GM23248 (cell line): ENCODE measurements around the gene FAM228B. TPM values are rescaled to one million over a fixed set of nuclear protein-coding genes. Genes with fewer than 3 reads are reported as not detected.

Experiments
- DNase-seq: peaks from one replicate; pipeline ENCODE4 v3.0.0-alpha.2; 2015
- H2AFZ ChIP-seq: fragments of 200-600 bp; sonication (generic); 2 replicates; pipeline ENCODE4 v1.6.1; 2016; ENCODE audit warnings: antibody characterized with exemption
- H3F3A ChIP-seq: fragments of 200-600 bp; sonication (generic); 2 replicates; pipeline ENCODE4 v1.6.1; 2016; ENCODE audit warnings: mild to moderate bottlenecking, antibody characterized with exemption, mixed run types; ENCODE audit not compliant: insufficient read depth
- H3K27ac ChIP-seq: fragments of 200-600 bp; sonication (generic); 2 replicates; pipeline ENCODE4 v1.5.1; 2016; ENCODE audit warnings: mild to moderate bottlenecking
- H3K27me3 ChIP-seq: fragments of 200-600 bp; sonication (generic); replicated peaks from 2 replicates; pipeline ENCODE4 v1.6.1; 2016; ENCODE audit warnings: mild to moderate bottlenecking; ENCODE audit not compliant: insufficient read depth
- H3K36me3 ChIP-seq: fragments of 200-600 bp; sonication (generic); 2 replicates; pipeline ENCODE4 v1.6.1; 2016; ENCODE audit warnings: low read depth, mild to moderate bottlenecking
- H3K4me1 ChIP-seq: fragments of 200-600 bp; sonication (generic); 2 replicates; pipeline ENCODE4 v1.6.1; 2016; ENCODE audit warnings: mild to moderate bottlenecking; ENCODE audit not compliant: insufficient read depth
- H3K4me2 ChIP-seq: fragments of 200-600 bp; sonication (generic); one replicate; pipeline ENCODE4 v1.6.1; 2016; ENCODE audit warnings: mild to moderate bottlenecking; ENCODE audit not compliant: unreplicated experiment
- H3K4me3 ChIP-seq: fragments of 200-600 bp; sonication (generic); 2 replicates; pipeline ENCODE4 v1.5.1; 2016; ENCODE audit warnings: mild to moderate bottlenecking
- H3K79me2 ChIP-seq: fragments of 200-600 bp; sonication (generic); 2 replicates; pipeline ENCODE4 v1.6.1; 2016; ENCODE audit warnings: mild to moderate bottlenecking; ENCODE audit not compliant: insufficient read depth
- H3K9ac ChIP-seq: fragments of 200-600 bp; sonication (generic); 2 replicates; pipeline ENCODE4 v1.6.1; 2016; ENCODE audit warnings: mild to moderate bottlenecking
- H3K9me2 ChIP-seq: fragments of 200-600 bp; sonication (generic); 2 replicates; pipeline ENCODE4 v1.6.1; 2016; ENCODE audit warnings: mixed run types, mild to moderate bottlenecking, moderate library complexity; ENCODE audit not compliant: insufficient read depth
- H3K9me3 ChIP-seq: fragments of 200-600 bp; sonication (generic); one replicate; pipeline ENCODE4 v1.6.1; 2017; ENCODE audit warnings: low read depth
- H4K20me1 ChIP-seq: fragments of 200-600 bp; sonication (generic); 2 replicates; pipeline ENCODE4 v1.6.0; 2016; ENCODE audit not compliant: insufficient read depth
- EZH2 ChIP-seq: fragments of 200-600 bp; sonication (generic); IDR thresholded peaks from 2 replicates; pipeline ENCODE4 v1.6.1; 2018; ENCODE audit warnings: antibody characterized with exemption, mild to moderate bottlenecking; ENCODE audit not compliant: insufficient read depth, poor library complexity, severe bottlenecking
- EZH2phosphoT487 ChIP-seq: fragments of 200-600 bp; sonication (generic); IDR thresholded peaks from 2 replicates; pipeline ENCODE4 v1.6.1; 2018; ENCODE audit warnings: antibody characterized with exemption, moderate library complexity, mild to moderate bottlenecking, low read depth; ENCODE audit not compliant: insufficient read depth
- WGBS, 2 experiments: methylation state at CpG; one replicate each; pipeline ENCODE4 v1.1.6; 2015 to 2017; ENCODE audit warnings: low lambda C conversion rate in 2 of 2, low coverage in 1 of 2; ENCODE audit errors: missing lambda C conversion rate in 2 of 2; 5-methylcytosine and 5-hydroxymethylcytosine counted together
- in situ Hi-C: fragments of 300-500 bp; cut with MboI; formaldehyde crosslinking; loops from 2 replicates; pipeline ENCODE4 v1.15.0; 2020
- polyA plus RNA-seq: library from polyadenylated mRNA; unstranded; fragments of >200 nt; fragmentation: Nextera tagmentation; extraction: Ambion mirVana; gene quantifications from 2 replicates; pipeline ENCODE4 v1.2.1, GENCODE V29; 2016
- total RNA-seq: library from RNA; depleted of rRNA; stranded (reverse); fragments of >200 nt; shearing (Covaris generic); gene quantifications from 2 replicates; pipeline ENCODE4 v1.2.3, GENCODE V29; 2014

FAM228B gene
- total and polyA plus RNA-seq, 2 experiments from 2014 or later = 15.1 to 22.4 TPM

DNA sequence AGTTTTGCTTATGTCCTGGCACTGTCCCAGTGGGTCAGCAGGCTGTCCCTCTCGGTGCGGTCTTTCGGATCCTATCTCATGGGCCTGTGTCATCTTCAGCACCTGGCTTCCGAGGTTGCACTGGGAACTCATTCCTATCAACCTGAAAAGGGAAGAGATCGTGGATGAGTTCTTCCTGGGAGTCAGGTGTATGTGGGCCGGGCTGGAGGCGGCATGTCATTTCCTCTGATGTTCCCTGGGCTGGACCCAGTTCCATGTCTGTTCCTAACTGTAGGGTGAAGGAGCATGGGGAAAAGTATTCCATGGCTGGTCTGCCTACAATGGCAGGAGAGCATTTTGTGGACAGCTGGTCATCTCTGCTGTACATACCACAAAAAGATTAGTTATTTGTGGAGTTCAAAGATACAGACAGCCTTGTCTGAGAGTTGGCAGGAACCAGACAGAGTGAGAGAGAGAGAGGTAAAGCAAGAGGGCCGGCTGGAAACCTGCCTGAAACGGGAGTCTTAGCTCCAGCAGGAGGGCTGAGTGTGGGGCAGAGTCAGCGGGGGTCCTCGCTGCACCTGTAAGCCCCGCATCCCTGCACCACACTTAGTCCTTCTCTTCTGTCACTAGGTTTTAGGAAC is 76.8 kb downstream of the FAM228B start:
- whole genome bisulfite sequencing, 2 experiments = 84 to 85% methylated on average over 12 of the region's 12 CpGs
- TF ChIP-seq EZH2 = no peak
- no peak overlapping the region for H3K4me3 ChIP-seq
- no peak overlapping the region for H2AFZ ChIP-seq
- H3K9me2 ChIP-seq = no peaks in the 10 kb centered on the region
- no peak overlapping the region for H3K4me2 ChIP-seq
- no peaks in the 10 kb centered on the region for H3K79me2 ChIP-seq
- no peak overlapping the region for H3K9ac ChIP-seq
- H4K20me1 ChIP-seq = no peaks in the 10 kb centered on the region
- H3K27ac ChIP-seq = no peak overlapping the region
- in situ Hi-C loops = no loop called here
- H3K27me3 ChIP-seq = no peaks in the 10 kb centered on the region
- H3F3A ChIP-seq = no peaks in the 10 kb centered on the region
- DNase-seq = no peak
- no peaks in the 10 kb centered on the region for H3K4me1 ChIP-seq
- H3K9me3 ChIP-seq = no peaks in the 10 kb centered on the region
- no peaks in the 10 kb centered on the region for H3K36me3 ChIP-seq

DNA sequence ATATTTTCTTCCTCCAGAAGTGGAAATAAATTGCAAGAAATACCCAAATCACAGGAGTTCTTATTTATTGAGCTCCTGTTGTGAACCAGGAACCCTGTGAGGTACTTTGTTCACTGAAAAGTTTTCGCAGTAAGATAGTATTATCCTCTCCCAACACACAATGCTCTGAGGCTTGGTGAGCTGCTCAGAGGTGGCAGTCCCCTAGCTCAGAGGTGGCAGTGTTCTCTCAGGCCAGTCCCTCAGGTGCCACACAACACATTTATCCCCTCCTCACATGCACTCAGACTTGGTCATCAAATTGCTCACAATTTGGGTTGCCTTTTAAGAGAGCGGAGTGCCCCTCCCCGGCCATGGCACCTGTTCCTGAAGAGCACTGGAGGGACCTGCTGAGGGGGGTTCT is 77.5 kb downstream of the FAM228B start:
- Histone ChIP-seq H3K4me1 (no peaks in the 10 kb centered on the region), H3K9me3 (no peaks in the 10 kb centered on the region), H3K27me3 (no peaks in the 10 kb centered on the region), H4K20me1 (no peaks in the 10 kb centered on the region), H3K9me2 (no peaks in the 10 kb centered on the region), H3K79me2 (no peaks in the 10 kb centered on the region), H3K4me2 (no peak overlapping the region), H2AFZ (no peak overlapping the region), H3K9ac (no peak overlapping the region), H3K36me3 (no peaks in the 10 kb centered on the region), H3K27ac (no peak overlapping the region), H3F3A (no peaks in the 10 kb centered on the region), H3K4me3 (no peak overlapping the region)
- in situ Hi-C loops = no loop called here
- no peak for DNase-seq
- 90 to 92% methylated on average over 3 of the region's 3 CpGs for WGBS, 2 experiments
- TF ChIP-seq EZH2 (no peak), EZH2phosphoT487 (no peak)

DNA sequence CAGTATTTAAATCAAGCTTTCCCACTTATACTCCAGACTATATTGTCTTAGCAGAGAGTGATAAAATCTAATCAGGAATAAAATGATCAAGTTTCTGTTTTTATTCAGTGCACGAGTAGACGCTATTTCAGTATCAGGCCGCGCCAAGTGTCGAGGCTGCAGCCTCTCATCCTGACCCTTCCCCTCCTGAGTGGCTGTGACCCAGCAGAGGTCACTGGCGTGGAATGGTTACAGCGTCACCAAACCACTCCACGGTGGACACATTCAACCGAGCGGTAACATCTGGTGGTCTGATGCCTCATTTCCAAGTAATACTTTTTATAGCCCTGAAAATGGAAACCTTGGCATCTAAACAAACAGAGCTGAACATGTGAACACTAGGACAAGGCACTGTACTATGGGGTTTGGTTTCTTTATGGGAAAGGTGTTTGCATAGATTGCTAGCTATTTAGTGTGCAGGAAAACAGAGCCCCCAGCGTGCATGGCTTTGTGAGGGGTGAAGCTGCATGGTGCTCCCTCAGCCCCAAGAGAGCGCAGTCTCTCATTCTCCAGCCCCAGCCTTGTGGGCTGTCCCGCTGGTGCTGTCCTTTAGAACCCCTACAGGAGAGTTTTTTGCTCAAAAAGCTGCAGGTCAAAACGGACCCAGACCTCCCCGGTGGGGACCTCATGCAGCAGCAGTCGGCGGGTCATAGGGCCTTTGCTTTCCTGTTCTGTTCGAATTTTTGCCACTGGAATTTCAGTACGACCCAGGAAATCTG is 79.9 kb downstream of the FAM228B start:
- Histone ChIP-seq H3K27ac (no peak overlapping the region), H3K9me3 (no peaks in the 10 kb centered on the region), H3K27me3 (no peaks in the 10 kb centered on the region), H3K9ac (no peak overlapping the region), H4K20me1 (no peaks in the 10 kb centered on the region), H3K4me3 (no peak overlapping the region), H3K79me2 (no peaks in the 10 kb centered on the region), H3K4me2 (no peak overlapping the region), H3K9me2 (no peaks in the 10 kb centered on the region), H3K4me1 (no peaks in the 10 kb centered on the region), H3F3A (no peaks in the 10 kb centered on the region), H2AFZ (no peak overlapping the region), H3K36me3 (no peaks in the 10 kb centered on the region)
- WGBS, 2 experiments = 88% methylated on average over 19 of the region's 19 CpGs
- TF ChIP-seq EZH2 (no peak), EZH2phosphoT487 (no peak)
- in situ Hi-C loops = no loop called here
- no peak for DNase-seq

DNA sequence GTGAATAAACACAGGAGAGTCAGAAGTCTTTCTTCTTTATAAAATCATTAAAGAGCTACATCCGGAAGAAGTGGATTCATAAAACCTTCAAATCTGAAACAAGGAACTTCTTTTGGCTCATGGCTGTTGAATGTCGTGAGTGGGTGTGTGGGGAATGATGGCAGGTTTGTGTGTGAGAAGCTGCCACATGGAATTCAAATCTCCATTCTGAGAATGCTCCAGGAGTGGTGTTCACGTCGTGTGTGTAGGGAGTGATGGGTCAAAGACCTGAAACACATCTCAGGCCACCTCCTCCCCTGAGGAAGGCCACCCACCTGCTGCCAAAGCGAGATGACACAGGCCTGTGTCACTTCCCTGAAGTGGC is 80.5 kb downstream of the FAM228B start:
- no peak for TF ChIP-seq EZH2
- Histone ChIP-seq H4K20me1 (no peaks in the 10 kb centered on the region), H3K9ac (no peak overlapping the region), H3K9me3 (no peaks in the 10 kb centered on the region), H3K27ac (no peak overlapping the region), H3F3A (no peaks in the 10 kb centered on the region), H3K27me3 (no peaks in the 10 kb centered on the region), H3K4me2 (no peak overlapping the region), H3K9me2 (no peaks in the 10 kb centered on the region), H3K4me1 (no peaks in the 10 kb centered on the region), H2AFZ (no peak overlapping the region), H3K4me3 (no peak overlapping the region), H3K79me2 (no peaks in the 10 kb centered on the region), H3K36me3 (no peaks in the 10 kb centered on the region)
- 88 to 91% methylated on average over 5 of the region's 5 CpGs for WGBS, 2 experiments
- DNase-seq = no peak
- in situ Hi-C loops = no loop called here
